A204.1 (cell line): ENCODE measurements around the gene GJD3.

ENCODE experiments used
- FAIRE-seq: peaks from 2 replicates; lab custom pipeline; 2012; peaks lifted over from hg19 to GRCh38; lab: Jason Lieb, UNC

Gene GJD3

GRCh38 chr17:40351359-40352236 is 12.9 kb downstream of the GJD3 start:
- FAIRE-seq, result no peak

- FAIRE-seq, result no peak
Measured at GRCh38 chr17:40350689-40351358, 13.7 kb downstream of the GJD3 start.

GRCh38 chr17:40349895-40350688 is 14.4 kb downstream of the GJD3 start:
- no peak for FAIRE-seq

GRCh38 chr17:40349477-40349894 is 15.1 kb downstream of the GJD3 start:
- no peak for FAIRE-seq

GRCh38 chr17:40348562-40349476 is 15.7 kb downstream of the GJD3 start:
- no peak for FAIRE-seq

GRCh38 chr17:40348136-40348504 is 16.4 kb downstream of the GJD3 start:
- FAIRE-seq, result no peak

GRCh38 chr17:40347319-40348135 is 17.0 kb downstream of the GJD3 start:
- FAIRE-seq, result no peak

GRCh38 chr17:40346765-40347158 is 17.8 kb downstream of the GJD3 start:
- no peak for FAIRE-seq

GRCh38 chr17:40345994-40346764 is 18.4 kb downstream of the GJD3 start:
- no peak for FAIRE-seq

GRCh38 chr17:40345161-40345993 is 19.2 kb downstream of the GJD3 start:
- no peak for FAIRE-seq

GRCh38 chr17:40344421-40345160 is 19.9 kb downstream of the GJD3 start:
- no peak for FAIRE-seq

GRCh38 chr17:40343219-40344119 is 21.1 kb downstream of the GJD3 start:
- no peak for FAIRE-seq

- FAIRE-seq, result no peak
Measured at GRCh38 chr17:40342504-40343218, 21.9 kb downstream of the GJD3 start.

- FAIRE-seq, result no peak
Measured at GRCh38 chr17:40341808-40342503, 22.6 kb downstream of the GJD3 start.

GRCh38 chr17:40340880-40341807 is 23.4 kb downstream of the GJD3 start:
- FAIRE-seq, result no peak
